ENCODE results near the gene RNF224. TPM values are rescaled to one million over a fixed set of nuclear protein-coding genes. Genes with fewer than 3 reads are reported as not detected.

The RNF224 gene
- total and polyA plus RNA-seq, 10 of the 15 experiments (the other 5 are each of a cell fraction or from before 2014, with no cell fraction given), result not detected

- TF ChIP-seq CBFB (IDR thresholded peaks at IDR 0.05; ENCODE audit: low read depth), result peak; percentile 21; the same call in 1 of the 2 replicates
- TF ChIP-seq, protein P1, sequence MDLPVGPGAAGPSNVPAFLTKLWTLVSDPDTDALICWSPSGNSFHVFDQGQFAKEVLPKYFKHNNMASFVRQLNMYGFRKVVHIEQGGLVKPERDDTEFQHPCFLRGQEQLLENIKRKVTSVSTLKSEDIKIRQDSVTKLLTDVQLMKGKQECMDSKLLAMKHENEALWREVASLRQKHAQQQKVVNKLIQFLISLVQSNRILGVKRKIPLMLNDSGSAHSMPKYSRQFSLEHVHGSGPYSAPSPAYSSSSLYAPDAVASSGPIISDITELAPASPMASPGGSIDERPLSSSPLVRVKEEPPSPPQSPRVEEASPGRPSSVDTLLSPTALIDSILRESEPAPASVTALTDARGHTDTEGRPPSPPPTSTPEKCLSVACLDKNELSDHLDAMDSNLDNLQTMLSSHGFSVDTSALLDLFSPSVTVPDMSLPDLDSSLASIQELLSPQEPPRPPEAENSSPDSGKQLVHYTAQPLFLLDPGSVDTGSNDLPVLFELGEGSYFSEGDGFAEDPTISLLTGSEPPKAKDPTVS (IDR thresholded peaks at IDR 0.05; ENCODE audit: low read depth, low read length), result 0 out of 2 replicates have a peak, but pooled peaks have one; percentile 60
- TF ChIP-seq NFXL1 (IDR thresholded peaks at IDR 0.05; ENCODE audit: borderline replicate concordance), result no peak
- TF ChIP-seq BHLHE40 (IDR thresholded peaks at IDR 0.05; ENCODE audit: borderline replicate concordance in 1 of 2, low read depth in 2 of 2, low read length in 1 of 2), result peak; percentile 95 to 98
- TF ChIP-seq HDAC6 (IDR thresholded peaks at IDR 0.05; ENCODE audit: unreplicated experiment), result no peak
- TF ChIP-seq, protein P2, sequence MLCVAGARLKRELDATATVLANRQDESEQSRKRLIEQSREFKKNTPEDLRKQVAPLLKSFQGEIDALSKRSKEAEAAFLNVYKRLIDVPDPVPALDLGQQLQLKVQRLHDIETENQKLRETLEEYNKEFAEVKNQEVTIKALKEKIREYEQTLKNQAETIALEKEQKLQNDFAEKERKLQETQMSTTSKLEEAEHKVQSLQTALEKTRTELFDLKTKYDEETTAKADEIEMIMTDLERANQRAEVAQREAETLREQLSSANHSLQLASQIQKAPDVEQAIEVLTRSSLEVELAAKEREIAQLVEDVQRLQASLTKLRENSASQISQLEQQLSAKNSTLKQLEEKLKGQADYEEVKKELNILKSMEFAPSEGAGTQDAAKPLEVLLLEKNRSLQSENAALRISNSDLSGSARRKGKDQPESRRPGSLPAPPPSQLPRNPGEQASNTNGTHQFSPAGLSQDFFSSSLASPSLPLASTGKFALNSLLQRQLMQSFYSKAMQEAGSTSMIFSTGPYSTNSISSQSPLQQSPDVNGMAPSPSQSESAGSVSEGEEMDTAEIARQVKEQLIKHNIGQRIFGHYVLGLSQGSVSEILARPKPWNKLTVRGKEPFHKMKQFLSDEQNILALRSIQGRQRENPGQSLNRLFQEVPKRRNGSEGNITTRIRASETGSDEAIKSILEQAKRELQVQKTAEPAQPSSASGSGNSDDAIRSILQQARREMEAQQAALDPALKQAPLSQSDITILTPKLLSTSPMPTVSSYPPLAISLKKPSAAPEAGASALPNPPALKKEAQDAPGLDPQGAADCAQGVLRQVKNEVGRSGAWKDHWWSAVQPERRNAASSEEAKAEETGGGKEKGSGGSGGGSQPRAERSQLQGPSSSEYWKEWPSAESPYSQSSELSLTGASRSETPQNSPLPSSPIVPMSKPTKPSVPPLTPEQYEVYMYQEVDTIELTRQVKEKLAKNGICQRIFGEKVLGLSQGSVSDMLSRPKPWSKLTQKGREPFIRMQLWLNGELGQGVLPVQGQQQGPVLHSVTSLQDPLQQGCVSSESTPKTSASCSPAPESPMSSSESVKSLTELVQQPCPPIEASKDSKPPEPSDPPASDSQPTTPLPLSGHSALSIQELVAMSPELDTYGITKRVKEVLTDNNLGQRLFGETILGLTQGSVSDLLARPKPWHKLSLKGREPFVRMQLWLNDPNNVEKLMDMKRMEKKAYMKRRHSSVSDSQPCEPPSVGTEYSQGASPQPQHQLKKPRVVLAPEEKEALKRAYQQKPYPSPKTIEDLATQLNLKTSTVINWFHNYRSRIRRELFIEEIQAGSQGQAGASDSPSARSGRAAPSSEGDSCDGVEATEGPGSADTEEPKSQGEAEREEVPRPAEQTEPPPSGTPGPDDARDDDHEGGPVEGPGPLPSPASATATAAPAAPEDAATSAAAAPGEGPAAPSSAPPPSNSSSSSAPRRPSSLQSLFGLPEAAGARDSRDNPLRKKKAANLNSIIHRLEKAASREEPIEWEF (IDR thresholded peaks at IDR 0.05; ENCODE audit: insufficient replicate concordance, low read depth, low read length), result no peak
- TF ChIP-seq, protein P3, sequence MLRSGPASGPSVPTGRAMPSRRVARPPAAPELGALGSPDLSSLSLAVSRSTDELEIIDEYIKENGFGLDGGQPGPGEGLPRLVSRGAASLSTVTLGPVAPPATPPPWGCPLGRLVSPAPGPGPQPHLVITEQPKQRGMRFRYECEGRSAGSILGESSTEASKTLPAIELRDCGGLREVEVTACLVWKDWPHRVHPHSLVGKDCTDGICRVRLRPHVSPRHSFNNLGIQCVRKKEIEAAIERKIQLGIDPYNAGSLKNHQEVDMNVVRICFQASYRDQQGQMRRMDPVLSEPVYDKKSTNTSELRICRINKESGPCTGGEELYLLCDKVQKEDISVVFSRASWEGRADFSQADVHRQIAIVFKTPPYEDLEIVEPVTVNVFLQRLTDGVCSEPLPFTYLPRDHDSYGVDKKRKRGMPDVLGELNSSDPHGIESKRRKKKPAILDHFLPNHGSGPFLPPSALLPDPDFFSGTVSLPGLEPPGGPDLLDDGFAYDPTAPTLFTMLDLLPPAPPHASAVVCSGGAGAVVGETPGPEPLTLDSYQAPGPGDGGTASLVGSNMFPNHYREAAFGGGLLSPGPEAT (IDR thresholded peaks at IDR 0.05; ENCODE audit: low read depth), result peak; percentile 99
- TF ChIP-seq SIX5 (IDR thresholded peaks at IDR 0.05; ENCODE audit: low read depth, low read length, severe bottlenecking), result peak; percentile 77
- TF ChIP-seq EED (IDR thresholded peaks at IDR 0.05; ENCODE audit: low read depth), result no peak
- TF ChIP-seq MYB (IDR thresholded peaks at IDR 0.05; ENCODE audit: borderline replicate concordance, low read depth, low read length), result no peak
- 0 out of 2 replicates have a peak, but pooled peaks have one; percentile 22 for TF ChIP-seq CHD1 (IDR thresholded peaks at IDR 0.05; ENCODE audit: low read depth, low read length)
- TF ChIP-seq YBX1 (IDR thresholded peaks at IDR 0.05), result no peak
- no peak for TF ChIP-seq ZZZ3 (IDR thresholded peaks at IDR 0.05; ENCODE audit: control insufficient read depth, insufficient read length, low read depth)
- TF ChIP-seq ZBED1 (IDR thresholded peaks at IDR 0.05; ENCODE audit: borderline replicate concordance), result no peak
- TF ChIP-seq STAT3 (IDR thresholded peaks at IDR 0.05; ENCODE audit: low read depth, low read length), result no peak
- TF ChIP-seq MAX (IDR thresholded peaks at IDR 0.05; ENCODE audit: low read depth, low read length), result peak; percentile 94
- TF ChIP-seq, protein P4, sequence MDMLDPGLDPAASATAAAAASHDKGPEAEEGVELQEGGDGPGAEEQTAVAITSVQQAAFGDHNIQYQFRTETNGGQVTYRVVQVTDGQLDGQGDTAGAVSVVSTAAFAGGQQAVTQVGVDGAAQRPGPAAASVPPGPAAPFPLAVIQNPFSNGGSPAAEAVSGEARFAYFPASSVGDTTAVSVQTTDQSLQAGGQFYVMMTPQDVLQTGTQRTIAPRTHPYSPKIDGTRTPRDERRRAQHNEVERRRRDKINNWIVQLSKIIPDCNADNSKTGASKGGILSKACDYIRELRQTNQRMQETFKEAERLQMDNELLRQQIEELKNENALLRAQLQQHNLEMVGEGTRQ (IDR thresholded peaks at IDR 0.05; ENCODE audit: borderline replicate concordance, low read depth, low read length), result peak; percentile 13; the same call in 1 of the 2 replicates
- TF ChIP-seq RAD51 (IDR thresholded peaks at IDR 0.05), result no peak
- peak; percentile 81 for TF ChIP-seq TAF1 (IDR thresholded peaks at IDR 0.05; ENCODE audit: borderline replicate concordance, low read depth, low read length)
- TF ChIP-seq SP1 (IDR thresholded peaks at IDR 0.05; ENCODE audit: low read depth, low read length), result peak; percentile 81
- peak; percentile 10; the same call in 1 of the 2 replicates for TF ChIP-seq IRF4 (IDR thresholded peaks at IDR 0.05; ENCODE audit: low read depth, low read length)
Observed at GRCh38 chr9:137188490-137189296, 38.6 kb upstream of the RNF224 start, which contains the start of the genes ANAPC2 and SSNA1 (continued).

All from GM12878 (cell line).